ENCODE data around the gene AGAP5. TPM values are rescaled to one million over a fixed set of nuclear protein-coding genes. Genes with fewer than 3 reads are reported as not detected.

Gene AGAP5
- total and polyA plus RNA-seq, 9 of the 15 experiments (the other 6 are each of a cell fraction or from before 2014, with no cell fraction given) = 0.32 to 7.5 (median 5.3) TPM

DNA sequence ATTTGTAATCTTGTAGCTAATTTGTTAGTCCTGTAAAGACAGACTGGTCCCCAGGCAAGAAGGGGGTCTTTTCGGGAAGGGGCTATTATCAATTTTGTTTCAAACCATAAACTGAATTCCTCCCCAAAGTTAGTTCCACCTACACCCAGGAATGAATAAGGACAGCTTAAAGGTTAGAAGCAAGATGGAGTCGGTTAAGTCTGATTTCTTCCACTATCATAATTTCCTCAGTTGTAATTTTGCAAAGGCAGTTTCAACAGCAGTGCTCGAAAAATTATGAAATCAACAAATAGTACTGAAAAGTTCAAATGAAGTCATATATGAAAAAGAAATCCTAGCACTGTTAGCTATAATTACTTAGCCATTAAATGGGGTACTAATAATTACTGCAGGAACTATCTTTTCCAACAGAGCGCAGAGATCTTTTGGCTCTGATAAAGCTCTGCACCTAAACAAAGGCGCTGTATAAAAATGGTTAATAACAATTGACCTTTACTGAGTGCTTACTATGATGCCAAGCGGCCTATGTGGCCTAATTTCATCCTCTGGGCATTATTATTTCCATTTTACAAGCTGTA is 45.5 kb upstream of the AGAP5 start (continued):
- TF ChIP-seq, protein P1, sequence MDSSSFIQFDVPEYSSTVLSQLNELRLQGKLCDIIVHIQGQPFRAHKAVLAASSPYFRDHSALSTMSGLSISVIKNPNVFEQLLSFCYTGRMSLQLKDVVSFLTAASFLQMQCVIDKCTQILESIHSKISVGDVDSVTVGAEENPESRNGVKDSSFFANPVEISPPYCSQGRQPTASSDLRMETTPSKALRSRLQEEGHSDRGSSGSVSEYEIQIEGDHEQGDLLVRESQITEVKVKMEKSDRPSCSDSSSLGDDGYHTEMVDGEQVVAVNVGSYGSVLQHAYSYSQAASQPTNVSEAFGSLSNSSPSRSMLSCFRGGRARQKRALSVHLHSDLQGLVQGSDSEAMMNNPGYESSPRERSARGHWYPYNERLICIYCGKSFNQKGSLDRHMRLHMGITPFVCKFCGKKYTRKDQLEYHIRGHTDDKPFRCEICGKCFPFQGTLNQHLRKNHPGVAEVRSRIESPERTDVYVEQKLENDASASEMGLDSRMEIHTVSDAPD (CRISPR knock-in tag; IDR thresholded peaks at IDR 0.05) = peak; percentile 92
- no peak for TF ChIP-seq MCM2 (IDR thresholded peaks at IDR 0.05; ENCODE audit: low read depth)
- TF ChIP-seq ZNF740 (CRISPR knock-in tag; IDR thresholded peaks at IDR 0.05) = no peak
- TF ChIP-seq ZNF740 (tag; IDR thresholded peaks at IDR 0.05) = peak in 1 of 2 experiments; percentile 99; a peak in 2 of 4 replicates
- TF ChIP-seq SNRNP70 (optimal IDR thresholded peaks at IDR 0.05; ENCODE audit: low read depth, low read length) = no peak
- TF ChIP-seq CBX8 (IDR thresholded peaks at IDR 0.05; ENCODE audit: borderline replicate concordance, extremely low read depth, low read depth, low read length, poor library complexity, severe bottlenecking) = no peak
- TF ChIP-seq JUNB (CRISPR knock-in tag; conservative IDR thresholded peaks at IDR 0.05) = no peak
- peak; percentile 96 for TF ChIP-seq FOXO4 (CRISPR knock-in tag; IDR thresholded peaks at IDR 0.05)
- TF ChIP-seq POLR2G (IDR thresholded peaks at IDR 0.05; ENCODE audit: low read depth, low read length) = no peak
- peak; percentile 98 for TF ChIP-seq NFXL1 (CRISPR knock-in tag; IDR thresholded peaks at IDR 0.05)
- no peak for TF ChIP-seq MIER1 (IDR thresholded peaks at IDR 0.05; ENCODE audit: low read depth)
- TF ChIP-seq ZNF592 (IDR thresholded peaks at IDR 0.05) = peak; percentile 100
- peak; percentile 96 for TF ChIP-seq ZKSCAN8 (CRISPR knock-in tag; IDR thresholded peaks at IDR 0.05)
- TF ChIP-seq FOXK2 (conservative IDR thresholded peaks at IDR 0.05 in 1 of 2, IDR thresholded peaks at IDR 0.05 in 1 of 2; ENCODE audit: low read depth in 2 of 2) = no peak
- TF ChIP-seq, protein P2, sequence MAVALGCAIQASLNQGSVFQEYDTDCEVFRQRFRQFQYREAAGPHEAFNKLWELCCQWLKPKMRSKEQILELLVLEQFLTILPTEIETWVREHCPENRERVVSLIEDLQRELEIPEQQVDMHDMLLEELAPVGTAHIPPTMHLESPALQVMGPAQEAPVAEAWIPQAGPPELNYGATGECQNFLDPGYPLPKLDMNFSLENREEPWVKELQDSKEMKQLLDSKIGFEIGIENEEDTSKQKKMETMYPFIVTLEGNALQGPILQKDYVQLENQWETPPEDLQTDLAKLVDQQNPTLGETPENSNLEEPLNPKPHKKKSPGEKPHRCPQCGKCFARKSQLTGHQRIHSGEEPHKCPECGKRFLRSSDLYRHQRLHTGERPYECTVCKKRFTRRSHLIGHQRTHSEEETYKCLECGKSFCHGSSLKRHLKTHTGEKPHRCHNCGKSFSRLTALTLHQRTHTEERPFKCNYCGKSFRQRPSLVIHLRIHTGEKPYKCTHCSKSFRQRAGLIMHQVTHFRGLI (CRISPR knock-in tag; IDR thresholded peaks at IDR 0.05) = peak; percentile 99
- TF ChIP-seq ZNF561 (CRISPR knock-in tag; conservative IDR thresholded peaks at IDR 0.05) = peak; percentile 88
- TF ChIP-seq GTF2F1 (IDR thresholded peaks at IDR 0.05; ENCODE audit: low read depth, low read length) = no peak
